ENCODE measurements around the gene CEP72. TPM values are rescaled to one million over a fixed set of nuclear protein-coding genes. Genes with fewer than 3 reads are reported as not detected.

Gene CEP72
- total RNA-seq, 1 experiment from 2014 or later, result 17.3 TPM

GRCh38 chr5:568061-568781, 43.9 kb upstream of the CEP72 start:
- Histone ChIP-seq H3K36me3 (ENCODE audit: low read depth, low read length) (no peaks in the 10 kb centered on the region), H3K9ac (ENCODE audit: low read length) (no peak overlapping the region), H3K27ac (ENCODE audit: low read length) (no peak overlapping the region), H3K4me3 (ENCODE audit: low read length) (no peak overlapping the region), H4K20me1 (ENCODE audit: low read length) (no peaks in the 10 kb centered on the region), H3K9me3 (ENCODE audit: low read length) (0 out of 2 replicates have a peak, but pooled peaks cover 9% of the 10 kb centered on the region), H3K4me2 (ENCODE audit: low read length) (no peak overlapping the region), H2AFZ (ENCODE audit: low read length) (no peak overlapping the region), H3K27me3 (ENCODE audit: low read length) (no peaks in the 10 kb centered on the region), H3K9me2 (replicated peaks; ENCODE audit: low read length) (no peaks in the 10 kb centered on the region), H3K79me2 (ENCODE audit: low read length) (no peaks in the 10 kb centered on the region), H3F3A (ENCODE audit: low read length, unreplicated experiment) (peaks cover 3% of the 10 kb centered on the region), H3K4me1 (ENCODE audit: insufficient read depth, low read length) (peaks cover 18% of the 10 kb centered on the region)
- ATAC-seq (no peak), DNase-seq (no peak)
- no TSS peak for BruUV-seq (replicated peaks)
- ChIA-PET CTCF (no interaction called here), POLR2A (ENCODE audit: unreplicated experiment) (no interaction called here)
- TF ChIP-seq EZH2phosphoT487 (IDR thresholded peaks at IDR 0.05; ENCODE audit: borderline replicate concordance, low read length), result no peak
- no peak for TF ChIP-seq EZH2 (IDR thresholded peaks at IDR 0.05; ENCODE audit: low read length, unreplicated experiment)
- TF ChIP-seq CTCF (conservative IDR thresholded peaks at IDR 0.05; ENCODE audit: low read depth, low read length), result no peak
- intact Hi-C loops (cut with micrococcal nuclease), result loop anchor here (5.0 kb wide), 1 partner anchor 44 kb away; the partner anchor contains the start of gene CEP72

GRCh38 chr5:568809-569208, 43.3 kb upstream of the CEP72 start:
- ChIA-PET POLR2A (ENCODE audit: unreplicated experiment) (no interaction called here), CTCF (no interaction called here)
- Histone ChIP-seq H3K4me3 (ENCODE audit: low read length) (no peak overlapping the region), H3K9me3 (ENCODE audit: low read length) (0 out of 2 replicates have a peak, but pooled peaks cover 9% of the 10 kb centered on the region), H2AFZ (ENCODE audit: low read length) (no peak overlapping the region), H3K4me1 (ENCODE audit: insufficient read depth, low read length) (peaks cover 24% of the 10 kb centered on the region), H3K9ac (ENCODE audit: low read length) (no peak overlapping the region), H3K36me3 (ENCODE audit: low read depth, low read length) (no peaks in the 10 kb centered on the region), H3K9me2 (replicated peaks; ENCODE audit: low read length) (no peaks in the 10 kb centered on the region), H3K27ac (ENCODE audit: low read length) (no peak overlapping the region), H4K20me1 (ENCODE audit: low read length) (no peaks in the 10 kb centered on the region), H3K27me3 (ENCODE audit: low read length) (no peaks in the 10 kb centered on the region), H3K79me2 (ENCODE audit: low read length) (no peaks in the 10 kb centered on the region), H3F3A (ENCODE audit: low read length, unreplicated experiment) (peaks cover 3% of the 10 kb centered on the region), H3K4me2 (ENCODE audit: low read length) (no peak overlapping the region)
- no peak for DNase-seq
- TF ChIP-seq CTCF (conservative IDR thresholded peaks at IDR 0.05; ENCODE audit: low read depth, low read length), result no peak
- TF ChIP-seq EZH2 (IDR thresholded peaks at IDR 0.05; ENCODE audit: low read length, unreplicated experiment), result no peak
- TF ChIP-seq EZH2phosphoT487 (IDR thresholded peaks at IDR 0.05; ENCODE audit: borderline replicate concordance, low read length), result no peak
- no TSS peak for BruUV-seq (replicated peaks)
- intact Hi-C loops (cut with micrococcal nuclease), result loop anchor here (5.0 kb wide), 1 partner anchor 43 kb away; the partner anchor contains the start of gene CEP72
- no peak for ATAC-seq

- H3K4me1 ChIP-seq (ENCODE audit: insufficient read depth, low read length), result peaks cover 26% of the 10 kb centered on the region
- H3K27ac ChIP-seq (ENCODE audit: low read length), result no peak overlapping the region
- no peak for ATAC-seq
- DNase-seq, result no peak
- no peaks in the 10 kb centered on the region for H3K9me2 ChIP-seq (replicated peaks; ENCODE audit: low read length)
- H3F3A ChIP-seq (ENCODE audit: low read length, unreplicated experiment), result peaks cover 3% of the 10 kb centered on the region
- no peak overlapping the region for H3K4me3 ChIP-seq (ENCODE audit: low read length)
- intact Hi-C loops (cut with micrococcal nuclease), result loop anchor here (5.0 kb wide), 1 partner anchor 43 kb away; the partner anchor contains the start of gene CEP72
- no peaks in the 10 kb centered on the region for H3K79me2 ChIP-seq (ENCODE audit: low read length)
- CTCF ChIA-PET, result no interaction called here
- no peak overlapping the region for H3K9ac ChIP-seq (ENCODE audit: low read length)
- H3K4me2 ChIP-seq (ENCODE audit: low read length), result no peak overlapping the region
- no peaks in the 10 kb centered on the region for H4K20me1 ChIP-seq (ENCODE audit: low read length)
- no TSS peak for BruUV-seq (replicated peaks)
- no peaks in the 10 kb centered on the region for H3K27me3 ChIP-seq (ENCODE audit: low read length)
- POLR2A ChIA-PET (ENCODE audit: unreplicated experiment), result no interaction called here
- H3K9me3 ChIP-seq (ENCODE audit: low read length), result 0 out of 2 replicates have a peak, but pooled peaks cover 9% of the 10 kb centered on the region
- no peaks in the 10 kb centered on the region for H3K36me3 ChIP-seq (ENCODE audit: low read depth, low read length)
- H2AFZ ChIP-seq (ENCODE audit: low read length), result no peak overlapping the region
- TF ChIP-seq EZH2 (IDR thresholded peaks at IDR 0.05; ENCODE audit: low read length, unreplicated experiment) (no peak), EZH2phosphoT487 (IDR thresholded peaks at IDR 0.05; ENCODE audit: borderline replicate concordance, low read length) (no peak), CTCF (conservative IDR thresholded peaks at IDR 0.05; ENCODE audit: low read depth, low read length) (no peak)
These were observed 42.7 kb upstream of the CEP72 start for GRCh38 chr5:569358-569867.
